WERI-Rb-1 (cell line): ENCODE data around the gene CTIF.

Experiments
- DNase-seq: peaks from one replicate; pipeline ENCODE4 v3.0.0-alpha.2; 2020
- H3K27ac ChIP-seq: fragments of 250-450 bp; sonication (Bioruptor Pico); 2 replicates; pipeline ENCODE4 v1.5.1; 2020; ENCODE audit warnings: mild to moderate bottlenecking, moderate library complexity
- H3K27me3 ChIP-seq: fragments of 250-450 bp; sonication (Bioruptor Pico); 2 replicates; pipeline ENCODE4 v1.5.1; 2021; ENCODE audit warnings: mild to moderate bottlenecking, low read depth, moderate library complexity; ENCODE audit not compliant: insufficient read depth, severe bottlenecking
- H3K36me3 ChIP-seq: fragments of 250-450 bp; sonication (Bioruptor Pico); 2 replicates; pipeline ENCODE4 v1.5.1; 2020; ENCODE audit warnings: mild to moderate bottlenecking, moderate library complexity
- H3K4me3 ChIP-seq: 2 replicates; pipeline ENCODE4 v1.5.1; 2011; ENCODE audit warnings: low read depth, mild to moderate bottlenecking, control low read depth, low read length
- H3K9me3 ChIP-seq: fragments of 250-450 bp; sonication (Bioruptor Pico); 2 replicates; pipeline ENCODE4 v1.5.1; 2021; ENCODE audit warnings: mild to moderate bottlenecking, moderate library complexity; ENCODE audit not compliant: severe bottlenecking
- TF ChIP-seq, protein P1 (sequence below): IDR thresholded peaks from 2 replicates; pipeline ENCODE4 v1.5.1; 2011; ENCODE audit warnings: low read depth, mild to moderate bottlenecking, control low read depth, inconsistent platforms, low read length

CTIF gene

DNA sequence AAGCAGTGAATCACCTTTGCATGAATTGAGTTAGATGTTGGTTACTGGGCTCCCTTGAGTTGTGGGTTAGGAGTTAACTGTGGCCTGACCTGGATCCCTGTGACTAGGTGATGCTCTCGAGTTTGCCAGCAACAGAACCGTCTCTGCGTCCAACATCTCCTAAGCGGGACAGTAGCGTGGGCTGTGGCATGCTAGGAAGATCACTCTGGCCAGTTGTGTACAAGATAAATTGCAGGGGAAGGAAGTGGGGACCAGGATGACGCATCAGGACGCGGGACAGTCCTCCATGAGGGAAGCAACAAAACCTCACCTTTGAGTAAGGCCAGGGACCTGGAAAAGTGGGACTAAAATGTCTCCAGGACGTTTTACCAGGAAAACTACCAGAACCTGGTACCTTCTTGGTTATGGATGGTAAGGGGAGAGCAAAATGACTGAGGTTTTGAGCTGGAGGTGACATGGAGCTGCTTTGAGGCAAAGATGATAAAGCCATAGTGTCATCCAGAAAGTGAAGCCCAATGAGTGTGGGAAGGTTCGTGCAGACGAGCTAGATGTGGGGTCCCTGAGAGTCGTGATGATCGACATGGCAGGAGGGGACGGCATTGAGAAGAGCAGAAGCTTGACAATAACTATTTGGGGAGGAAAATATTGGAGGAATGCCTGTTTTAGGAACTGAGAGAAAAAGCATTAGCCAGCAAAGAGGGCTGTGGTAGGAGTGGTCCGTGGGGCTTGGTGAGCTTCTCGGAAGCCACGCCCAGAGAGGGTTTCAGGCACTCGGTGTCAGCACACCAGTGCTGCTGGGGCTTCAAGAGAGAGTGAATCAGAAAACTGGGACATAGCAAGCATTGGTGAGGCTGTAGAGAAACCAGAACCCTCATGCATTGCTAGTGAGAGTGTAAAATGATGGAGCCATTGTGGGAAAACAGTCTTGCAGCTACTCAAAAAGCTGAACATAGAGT is 316.9 kb downstream of the CTIF start:
- Histone ChIP-seq H3K27ac (no peak overlapping the region), H3K9me3 (peaks cover 6% of the 10 kb centered on the region), H3K36me3 (peaks cover 17% of the 10 kb centered on the region), H3K27me3 (no peaks in the 10 kb centered on the region), H3K4me3 (no peak overlapping the region)
- no peak for DNase-seq
- TF ChIP-seq, protein P1, sequence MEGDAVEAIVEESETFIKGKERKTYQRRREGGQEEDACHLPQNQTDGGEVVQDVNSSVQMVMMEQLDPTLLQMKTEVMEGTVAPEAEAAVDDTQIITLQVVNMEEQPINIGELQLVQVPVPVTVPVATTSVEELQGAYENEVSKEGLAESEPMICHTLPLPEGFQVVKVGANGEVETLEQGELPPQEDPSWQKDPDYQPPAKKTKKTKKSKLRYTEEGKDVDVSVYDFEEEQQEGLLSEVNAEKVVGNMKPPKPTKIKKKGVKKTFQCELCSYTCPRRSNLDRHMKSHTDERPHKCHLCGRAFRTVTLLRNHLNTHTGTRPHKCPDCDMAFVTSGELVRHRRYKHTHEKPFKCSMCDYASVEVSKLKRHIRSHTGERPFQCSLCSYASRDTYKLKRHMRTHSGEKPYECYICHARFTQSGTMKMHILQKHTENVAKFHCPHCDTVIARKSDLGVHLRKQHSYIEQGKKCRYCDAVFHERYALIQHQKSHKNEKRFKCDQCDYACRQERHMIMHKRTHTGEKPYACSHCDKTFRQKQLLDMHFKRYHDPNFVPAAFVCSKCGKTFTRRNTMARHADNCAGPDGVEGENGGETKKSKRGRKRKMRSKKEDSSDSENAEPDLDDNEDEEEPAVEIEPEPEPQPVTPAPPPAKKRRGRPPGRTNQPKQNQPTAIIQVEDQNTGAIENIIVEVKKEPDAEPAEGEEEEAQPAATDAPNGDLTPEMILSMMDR: no peak

- TF ChIP-seq, protein P1: no peak
- H3K36me3 ChIP-seq: peaks cover 17% of the 10 kb centered on the region
- no peak overlapping the region for H3K4me3 ChIP-seq
- H3K9me3 ChIP-seq: peaks cover 6% of the 10 kb centered on the region
- no peaks in the 10 kb centered on the region for H3K27me3 ChIP-seq
- DNase-seq: no peak
- H3K27ac ChIP-seq: no peak overlapping the region
Observed at GRCh38 chr18:48857023-48857694, 318.3 kb downstream of the CTIF start.

DNA sequence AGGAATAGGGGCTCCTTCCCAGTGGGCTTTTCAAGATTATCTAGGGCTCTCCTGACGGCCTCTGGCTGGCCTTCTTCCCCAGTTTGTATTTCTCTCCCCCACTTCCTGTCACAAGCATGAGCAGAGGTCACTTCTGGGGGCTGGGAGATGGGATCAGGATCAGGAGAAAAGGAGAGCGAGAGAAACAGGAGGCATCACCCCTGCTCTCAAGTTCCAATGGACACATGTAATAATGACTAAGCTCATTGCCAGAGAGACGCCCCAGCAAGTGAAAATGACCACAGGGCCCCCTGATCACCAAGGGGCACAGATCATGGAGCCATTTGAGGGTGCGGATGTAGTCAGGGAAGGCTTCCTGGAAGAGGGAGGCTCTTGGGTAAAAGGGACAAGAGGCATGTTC is 319.8 kb downstream of the CTIF start:
- DNase-seq: no peak
- peaks cover 24% of the 10 kb centered on the region for H3K36me3 ChIP-seq
- H3K27ac ChIP-seq: peak overlapping the region; percentile 98
- H3K27me3 ChIP-seq: no peaks in the 10 kb centered on the region
- TF ChIP-seq, protein P1: no peak
- H3K4me3 ChIP-seq: no peak overlapping the region
- H3K9me3 ChIP-seq: peaks cover 6% of the 10 kb centered on the region

GRCh38 chr18:48859311-48860268 is 320.8 kb downstream of the CTIF start:
- Histone ChIP-seq H3K4me3 (peak overlapping the region; percentile 34), H3K36me3 (peaks cover 24% of the 10 kb centered on the region), H3K27ac (peak overlapping the region; percentile 98), H3K27me3 (no peaks in the 10 kb centered on the region), H3K9me3 (peaks cover 6% of the 10 kb centered on the region)
- peak; percentile 94 for DNase-seq
- TF ChIP-seq, protein P1: no peak
